Endodermal cell (in vitro differentiated cells): ENCODE measurements around the gene RAG2. TPM values are rescaled to one million over a fixed set of nuclear protein-coding genes. Genes with fewer than 3 reads are reported as not detected.

Experiments
- DNase-seq: peaks from one replicate; pipeline ENCODE4 v3.0.0-alpha.2; 2017
- H3K27ac ChIP-seq: 2 replicates; pipeline ENCODE4 v1.5.1; 2013; ENCODE audit warnings: mild to moderate bottlenecking, low read depth, low read length, moderate library complexity
- H3K27me3 ChIP-seq: 2 replicates; pipeline ENCODE4 v1.6.1; 2013; ENCODE audit warnings: mild to moderate bottlenecking, low read length, moderate library complexity; ENCODE audit not compliant: insufficient read depth, control insufficient read depth, poor library complexity, severe bottlenecking
- H3K36me3 ChIP-seq: 2 replicates; pipeline ENCODE4 v1.7.0; 2013; ENCODE audit warnings: mild to moderate bottlenecking, low read length, moderate library complexity; ENCODE audit not compliant: control insufficient read depth, insufficient read depth
- H3K4me1 ChIP-seq: one replicate; pipeline ENCODE4 v1.7.0; 2013; ENCODE audit warnings: low read length; ENCODE audit not compliant: control insufficient read depth, insufficient read depth
- H3K4me3 ChIP-seq: 2 replicates; pipeline ENCODE4 v1.5.1; 2013; ENCODE audit warnings: mild to moderate bottlenecking, low read length, moderate library complexity
- H3K9ac ChIP-seq: 2 replicates; pipeline ENCODE4 v1.6.1; 2013; ENCODE audit warnings: mild to moderate bottlenecking, low read length, moderate library complexity; ENCODE audit not compliant: poor library complexity, severe bottlenecking; ENCODE audit errors: extremely low read depth
- H3K9me3 ChIP-seq: 2 replicates; pipeline ENCODE4 v1.6.1; 2013; ENCODE audit warnings: mild to moderate bottlenecking, low read length, moderate library complexity; ENCODE audit not compliant: control insufficient read depth
- H3K27ac Mint-ChIP-seq: 2 replicates; pipeline ENCODE4 v1.8.0; 2020; ENCODE audit warnings: mixed read lengths
- H3K27me3 Mint-ChIP-seq: 2 replicates; pipeline ENCODE4 v1.8.0; 2021; ENCODE audit warnings: mild to moderate bottlenecking, mixed read lengths; ENCODE audit not compliant: insufficient read depth
- H3K36me3 Mint-ChIP-seq: 2 replicates; pipeline ENCODE4 v1.8.0; 2020; ENCODE audit warnings: low read depth, mixed read lengths
- H3K4me1 Mint-ChIP-seq: 2 replicates; pipeline ENCODE4 v1.8.0; 2020; ENCODE audit warnings: mixed read lengths
- H3K4me3 Mint-ChIP-seq: 2 replicates; pipeline ENCODE4 v1.8.0; 2020; ENCODE audit warnings: mild to moderate bottlenecking, moderate library complexity, mixed read lengths
- H3K9me3 Mint-ChIP-seq: 2 replicates; pipeline ENCODE4 v1.8.0; 2020; ENCODE audit warnings: mild to moderate bottlenecking, mixed read lengths
- WGBS, 2 experiments: methylation state at CpG; one replicate each; pipeline versions ENCODE4 v1.1.5 to v1.1.7; 2013; ENCODE audit warnings: missing lambda C conversion rate in 2 of 2, mixed read lengths in 1 of 2; ENCODE audit not compliant: insufficient coverage in 1 of 2, insufficient read length in 1 of 2; 5-methylcytosine and 5-hydroxymethylcytosine counted together
- total RNA-seq, 2 donors: library from RNA; stranded (reverse); fragmentation: NEBNext Ultra II Directional in 1 of 2; extraction: Animal tissue kit (Norgen Biotek cat#: 25700) in 1 of 2; gene quantifications; 2 replicates in 1 of 2; 3 replicates in 1 of 2; pipeline ENCODE4 v1.2.1, GENCODE V29; 2021
- TF ChIP-seq, protein P1 (sequence below): fragments of 200-600 bp; sonication (generic); conservative IDR thresholded peaks from 2 replicates; pipeline ENCODE4 v1.5.0; 2021; ENCODE audit warnings: antibody characterized with exemption, mild to moderate bottlenecking

RAG2 gene
- total RNA-seq, 2 donors from 2014 or later = not detected

DNA sequence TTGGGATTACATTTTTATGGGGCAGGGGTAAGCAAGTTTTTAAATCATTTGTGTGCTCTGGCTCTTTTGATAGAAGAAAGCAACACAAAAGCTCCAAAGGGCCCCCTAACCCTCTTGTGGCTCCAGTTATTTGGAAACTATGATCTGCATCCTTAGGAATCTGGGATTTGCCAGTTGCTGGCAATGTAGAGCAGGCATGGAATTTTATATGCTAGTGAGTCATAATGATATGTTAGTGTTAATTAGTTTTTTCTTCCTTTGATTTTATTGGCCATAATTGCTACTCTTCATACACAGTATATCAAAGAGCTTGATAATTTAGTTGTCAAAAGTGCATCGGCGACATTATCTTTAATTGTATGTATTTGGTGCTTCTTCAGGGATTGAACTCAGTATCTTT lies 20.2 kb downstream of the RAG2 start:
- DNase-seq = no peak
- Mint-ChIP-seq H3K36me3 (no peaks in the 10 kb centered on the region), H3K4me3 (no peak overlapping the region), H3K27ac (no peak overlapping the region), H3K27me3 (peaks cover 3% of the 10 kb centered on the region), H3K4me1 (no peaks in the 10 kb centered on the region), H3K9me3 (peaks cover 22% of the 10 kb centered on the region)
- Histone ChIP-seq H3K27me3 (peaks cover 6% of the 10 kb centered on the region), H3K27ac (no peak overlapping the region), H3K9ac (no peak overlapping the region), H3K36me3 (no peaks in the 10 kb centered on the region), H3K9me3 (peaks cover 23% of the 10 kb centered on the region), H3K4me3 (no peak overlapping the region), H3K4me1 (no peaks in the 10 kb centered on the region)
- TF ChIP-seq, protein P1, sequence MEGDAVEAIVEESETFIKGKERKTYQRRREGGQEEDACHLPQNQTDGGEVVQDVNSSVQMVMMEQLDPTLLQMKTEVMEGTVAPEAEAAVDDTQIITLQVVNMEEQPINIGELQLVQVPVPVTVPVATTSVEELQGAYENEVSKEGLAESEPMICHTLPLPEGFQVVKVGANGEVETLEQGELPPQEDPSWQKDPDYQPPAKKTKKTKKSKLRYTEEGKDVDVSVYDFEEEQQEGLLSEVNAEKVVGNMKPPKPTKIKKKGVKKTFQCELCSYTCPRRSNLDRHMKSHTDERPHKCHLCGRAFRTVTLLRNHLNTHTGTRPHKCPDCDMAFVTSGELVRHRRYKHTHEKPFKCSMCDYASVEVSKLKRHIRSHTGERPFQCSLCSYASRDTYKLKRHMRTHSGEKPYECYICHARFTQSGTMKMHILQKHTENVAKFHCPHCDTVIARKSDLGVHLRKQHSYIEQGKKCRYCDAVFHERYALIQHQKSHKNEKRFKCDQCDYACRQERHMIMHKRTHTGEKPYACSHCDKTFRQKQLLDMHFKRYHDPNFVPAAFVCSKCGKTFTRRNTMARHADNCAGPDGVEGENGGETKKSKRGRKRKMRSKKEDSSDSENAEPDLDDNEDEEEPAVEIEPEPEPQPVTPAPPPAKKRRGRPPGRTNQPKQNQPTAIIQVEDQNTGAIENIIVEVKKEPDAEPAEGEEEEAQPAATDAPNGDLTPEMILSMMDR = no peak
- no CpG with 5 or more reads among the region's 2 CpGs for WGBS, 2 experiments

DNA sequence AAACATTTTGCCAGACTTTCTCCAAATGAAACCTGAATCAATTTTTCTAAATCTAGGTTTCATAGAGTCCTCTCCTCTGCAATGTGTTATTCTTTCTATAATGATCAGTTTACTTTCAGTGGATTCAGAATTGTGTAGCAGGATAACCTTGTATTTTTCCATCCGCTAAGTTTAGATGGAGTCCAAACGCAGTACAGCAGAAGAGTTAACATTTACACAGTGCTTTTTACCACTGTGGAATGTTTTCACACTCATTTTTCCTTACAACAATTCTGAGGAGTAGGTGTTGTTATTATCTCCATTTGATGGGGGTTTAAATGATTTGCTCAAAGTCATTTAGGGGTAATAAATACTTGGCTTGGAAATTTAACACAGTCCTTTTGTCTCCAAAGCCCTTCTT lies 20.7 kb downstream of the RAG2 start:
- 80% methylated on average over 2 of the region's 2 CpGs; no CpG with 5 or more reads in 1 of the 2 experiments for WGBS, 2 experiments
- no peaks in the 10 kb centered on the region for H3K36me3 Mint-ChIP-seq
- no peak overlapping the region for H3K27ac Mint-ChIP-seq
- TF ChIP-seq, protein P1 = no peak
- no peak overlapping the region for H3K27ac ChIP-seq
- H3K36me3 ChIP-seq = no peaks in the 10 kb centered on the region
- H3K9ac ChIP-seq = no peak overlapping the region
- no peak overlapping the region for H3K4me3 ChIP-seq
- H3K27me3 ChIP-seq = peaks cover 6% of the 10 kb centered on the region
- peaks cover 21% of the 10 kb centered on the region for H3K9me3 ChIP-seq
- no peaks in the 10 kb centered on the region for H3K4me1 ChIP-seq
- no peak overlapping the region for H3K4me3 Mint-ChIP-seq
- DNase-seq = no peak
- H3K9me3 Mint-ChIP-seq = peaks cover 20% of the 10 kb centered on the region
- no peaks in the 10 kb centered on the region for H3K4me1 Mint-ChIP-seq
- peaks cover 3% of the 10 kb centered on the region for H3K27me3 Mint-ChIP-seq

DNA sequence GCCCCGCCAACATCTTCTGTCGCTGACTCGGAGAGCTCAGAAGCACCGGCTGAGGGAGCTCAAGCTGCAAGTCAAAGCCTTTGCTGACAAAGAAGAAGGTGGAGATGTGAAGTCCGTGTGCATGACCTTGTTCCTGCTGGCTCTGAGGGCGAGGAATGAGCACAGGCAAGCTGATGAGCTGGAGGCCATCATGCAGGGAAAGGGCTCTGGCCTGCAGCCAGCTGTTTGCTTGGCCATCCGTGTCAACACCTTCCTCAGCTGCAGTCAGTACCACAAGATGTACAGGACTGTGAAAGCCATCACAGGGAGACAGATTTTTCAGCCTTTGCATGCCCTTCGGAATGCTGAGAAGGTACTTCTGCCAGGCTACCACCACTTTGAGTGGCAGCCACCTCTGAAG lies 23.6 kb downstream of the RAG2 start:
- Histone ChIP-seq H3K4me1 (no peaks in the 10 kb centered on the region), H3K9ac (no peak overlapping the region), H3K27ac (no peak overlapping the region), H3K27me3 (peaks cover 18% of the 10 kb centered on the region), H3K4me3 (no peak overlapping the region), H3K36me3 (no peaks in the 10 kb centered on the region), H3K9me3 (no peaks in the 10 kb centered on the region)
- TF ChIP-seq, protein P1 = no peak
- 86 to 92% methylated on average over 7 to 8 of the region's 8 CpGs for WGBS, 2 experiments
- no peaks in the 10 kb centered on the region for H3K4me1 Mint-ChIP-seq
- peaks cover 3% of the 10 kb centered on the region for H3K27me3 Mint-ChIP-seq
- no peak for DNase-seq
- no peaks in the 10 kb centered on the region for H3K36me3 Mint-ChIP-seq
- H3K9me3 Mint-ChIP-seq = peaks cover 2% of the 10 kb centered on the region
- no peak overlapping the region for H3K27ac Mint-ChIP-seq
- no peak overlapping the region for H3K4me3 Mint-ChIP-seq
